Adrenal gland (tissue), 12 donors: Measurements from ENCODE around the gene SLC14A1. TPM values are rescaled to one million over a fixed set of nuclear protein-coding genes. Genes with fewer than 3 reads are reported as not detected.

Experiments used
- DNase-seq, 7 donors: peaks; one replicate each; pipeline ENCODE4 v3.0.0-alpha.2; 2019 to 2020
- H3K27ac ChIP-seq, 5 donors: fragments of 200-600 bp; sonication (generic) in 4 of 5; 1 replicate in 3 of 5; 2 replicates in 2 of 5; pipeline versions ENCODE4 v1.5.1 to v1.8.0; 2016 to 2020; ENCODE audit warnings: mild to moderate bottlenecking in 1 of 5
- H3K27me3 ChIP-seq: fragments of 200-600 bp; 2 replicates; pipeline ENCODE4 v1.8.0; 2021
- H3K36me3 ChIP-seq, 2 donors: fragments of 200-600 bp; replicated peaks in 1 of 2; 1 replicate in 1 of 2; 2 replicates in 1 of 2; pipeline versions ENCODE4 v1.5.1 to v1.8.0; 2018 to 2022
- H3K4me1 ChIP-seq, 2 donors: fragments of 200-600 bp; replicated peaks in 1 of 2; 1 replicate in 1 of 2; 2 replicates in 1 of 2; pipeline versions ENCODE4 v1.5.1 to v1.8.0; 2018 to 2021
- H3K4me3 ChIP-seq, 4 donors: fragments of 200-600 bp; sonication (generic) in 3 of 4; one replicate each; pipeline ENCODE4 v1.5.1; 2016 to 2018
- H3K9me3 ChIP-seq, 3 donors: fragments of 200-600 bp; sonication (generic) in 1 of 3; replicated peaks in 1 of 3; 1 replicate in 2 of 3; 2 replicates in 1 of 3; pipeline versions ENCODE4 v1.5.1 to v1.8.0; 2016 to 2021
- CTCF ChIP-seq, 6 experiments: fragments of 450-650 bp in 4 of 6; fragments of 200-600 bp in 2 of 6; sonication (generic) in 1 of 6; IDR thresholded peaks; 1 replicate in 5 of 6; 2 replicates in 1 of 6; pipeline versions ENCODE4 v1.5.1 to v1.8.0; 2016 to 2021; ENCODE audit warnings: antibody characterized with exemption in 6 of 6, mild to moderate bottlenecking in 2 of 6, moderate library complexity in 1 of 6
- POLR2A ChIP-seq, 2 donors: fragments of 450-650 bp; IDR thresholded peaks; one replicate each; pipeline ENCODE4 v1.6.1; 2017; ENCODE audit warnings: antibody characterized with exemption in 2 of 2, mild to moderate bottlenecking in 2 of 2, moderate library complexity in 1 of 2
- WGBS, 4 donors: extraction: QIAGEN DNeasy Blood & Tissue Kit in 2 of 4; methylation state at CpG; one replicate each; pipeline versions ENCODE4 v1.1.5 to v1.1.7; 2013 to 2017; 5-methylcytosine and 5-hydroxymethylcytosine counted together
- intact Hi-C, 2 donors: fragments of 100-400 bp; cut with DNase I; formaldehyde crosslinking; loops; one replicate each; pipeline versions ENCODE4 v1.14.1 to v1.15.0; 2022 to 2023
- polyA plus RNA-seq, 3 donors: library from polyadenylated mRNA; stranded (reverse); fragments of 200-250 nt in 2 of 3; fragments of 350-450 nt in 1 of 3; fragmentation: Illumina TruSeq in 1 of 3; extraction: RNeasy Lipid Tissue Mini Kit (QIAGEN cat#74804) in 1 of 3; gene quantifications; one replicate each; pipeline ENCODE4 v1.2.3, GENCODE V29; 2013 to 2014
- total RNA-seq, 9 donors: library from RNA; depleted of rRNA in 4 of 9; stranded (reverse); fragments of >200 nt in 4 of 9; fragments of 120-200 nt in 1 of 9; fragmentation: NEBNext Ultra II Directional in 1 of 9; extraction: Animal tissue kit (Norgen Biotek cat#: 25700) in 1 of 9; gene quantifications; one replicate each; pipeline versions ENCODE4 v1.1.0 to v1.2.4, GENCODE V29; 2013 to 2023
- donor health status: healthy with polysubstance abuse.
- donor health status: Bipolar disorder and iron deficiency.
- donor health status: DM: yes; HTN: yes; CAD: no.
- donor health status: DM: no; HTN: no; CAD: no.
- donor health status: DM: no; HTN: no; CAD: no.
- donor health status: DM: yes; HTN: yes; CAD: no.

The SLC14A1 gene
- total and polyA plus RNA-seq, 12 donors = 0.57 to 8.8 (median 2.7) TPM

GRCh38 chr18:45785134-45785533, 61.2 kb downstream of the SLC14A1 start:
- 52 to 65% (median 60%) methylated on average over 4 of the region's 4 CpGs for WGBS, 4 donors
- peak in 5 of 7 donors; percentile 26 to 63 (median 37) for DNase-seq
- intact Hi-C loops = no loop called here

GRCh38 chr18:45786941-45787340, 63.0 kb downstream of the SLC14A1 start:
- intact Hi-C loops = no loop called here
- TF ChIP-seq CTCF (IDR thresholded peaks at IDR 0.05) = no peak
- TF ChIP-seq POLR2A (IDR thresholded peaks at IDR 0.05) = no peak
- no peak for DNase-seq

More at GRCh38 chr18:45785134-45785533, 61.2 kb downstream of the SLC14A1 start:
- H3K9me3 ChIP-seq = no peaks in the 10 kb centered on the region
- H3K27ac ChIP-seq = no peak overlapping the region
- H3K4me3 ChIP-seq = no peak overlapping the region
- TF ChIP-seq POLR2A (IDR thresholded peaks at IDR 0.05) = no peak
- TF ChIP-seq CTCF (IDR thresholded peaks at IDR 0.05) = no peak
- no peaks in the 10 kb centered on the region for H3K36me3 ChIP-seq
- no peaks in the 10 kb centered on the region for H3K4me1 ChIP-seq
- no peaks in the 10 kb centered on the region for H3K27me3 ChIP-seq

GRCh38 chr18:45787346-45787745, 63.4 kb downstream of the SLC14A1 start:
- 85 to 96% (median 93%) methylated on average over 1 of the region's 1 CpG for WGBS, 4 donors
- Histone ChIP-seq H3K4me3 (no peak overlapping the region), H3K27me3 (no peaks in the 10 kb centered on the region), H3K4me1 (no peaks in the 10 kb centered on the region), H3K36me3 (no peaks in the 10 kb centered on the region), H3K9me3 (no peaks in the 10 kb centered on the region), H3K27ac (no peak overlapping the region)
- intact Hi-C loops = no loop called here
- no peak for TF ChIP-seq POLR2A (IDR thresholded peaks at IDR 0.05)
- no peak for TF ChIP-seq CTCF (IDR thresholded peaks at IDR 0.05)
- DNase-seq = no peak

More at GRCh38 chr18:45786941-45787340, 63.0 kb downstream of the SLC14A1 start:
- Histone ChIP-seq H3K9me3 (no peaks in the 10 kb centered on the region), H3K36me3 (no peaks in the 10 kb centered on the region), H3K4me3 (no peak overlapping the region), H3K27ac (no peak overlapping the region), H3K27me3 (no peaks in the 10 kb centered on the region), H3K4me1 (no peaks in the 10 kb centered on the region)
- 81 to 98% (median 87%) methylated on average over 3 of the region's 3 CpGs for WGBS, 4 donors

GRCh38 chr18:45788861-45789260, 64.9 kb downstream of the SLC14A1 start:
- Histone ChIP-seq H3K36me3 (no peaks in the 10 kb centered on the region), H3K9me3 (no peaks in the 10 kb centered on the region), H3K27ac (no peak overlapping the region), H3K4me3 (no peak overlapping the region), H3K27me3 (no peaks in the 10 kb centered on the region), H3K4me1 (peaks cover 4% of the 10 kb centered on the region in 2 donors)
- intact Hi-C loops = no loop called here
- TF ChIP-seq CTCF (IDR thresholded peaks at IDR 0.05) (no peak), POLR2A (IDR thresholded peaks at IDR 0.05) (no peak)
- WGBS, 4 donors = 89 to 91% (median 90%) methylated on average over 3 of the region's 3 CpGs
- no peak for DNase-seq
